Astrocyte (in vitro differentiated cells and primary cell): ENCODE results near the gene EIF3L. TPM values are rescaled to one million over a fixed set of nuclear protein-coding genes. Genes with fewer than 3 reads are reported as not detected.

Source experiments
- DNase-seq: peaks from one replicate; pipeline ENCODE4 v3.0.0-alpha.2; 2010; ENCODE audit warnings: low read depth
- FAIRE-seq: peaks from 2 replicates; lab custom pipeline; 2011; peaks lifted over from hg19 to GRCh38; lab: Jason Lieb, UNC
- H2AFZ ChIP-seq: 2 replicates; pipeline ENCODE4 v1.6.0; 2012; ENCODE audit warnings: low read depth, low read length, inconsistent platforms
- H3K27ac ChIP-seq: 2 replicates; pipeline ENCODE4 v1.5.1; 2011; ENCODE audit warnings: low read depth, low read length, inconsistent platforms
- H3K27me3 ChIP-seq: 2 replicates; pipeline ENCODE4 v1.6.0; 2011; ENCODE audit warnings: low read length, inconsistent platforms; ENCODE audit not compliant: insufficient read depth
- H3K36me3 ChIP-seq: 2 replicates; pipeline ENCODE4 v1.5.1; 2011; ENCODE audit warnings: low read length, inconsistent platforms; ENCODE audit not compliant: insufficient read depth
- H3K4me1 ChIP-seq: 2 replicates; pipeline ENCODE4 v1.5.1; 2011; ENCODE audit warnings: low read length, inconsistent platforms; ENCODE audit not compliant: insufficient read depth
- H3K4me2 ChIP-seq: 2 replicates; pipeline ENCODE4 v1.6.0; 2012; ENCODE audit warnings: low read length, inconsistent platforms
- H3K4me3 ChIP-seq: 2 replicates; pipeline ENCODE4 v1.5.1; 2011; ENCODE audit warnings: low read depth, mild to moderate bottlenecking, low read length, inconsistent platforms; ENCODE audit not compliant: insufficient read depth
- H3K79me2 ChIP-seq: 2 replicates; pipeline ENCODE4 v1.6.0; 2012; ENCODE audit warnings: mild to moderate bottlenecking, low read length, inconsistent platforms; ENCODE audit not compliant: insufficient read depth
- H3K9ac ChIP-seq: 2 replicates; pipeline ENCODE4 v1.6.0; 2012; ENCODE audit warnings: mild to moderate bottlenecking, low read length, inconsistent platforms
- H3K9me3 ChIP-seq: 2 replicates; pipeline ENCODE4 v1.5.1; 2012; ENCODE audit warnings: low read depth, mild to moderate bottlenecking, low read length, inconsistent platforms; ENCODE audit not compliant: insufficient read depth
- H4K20me1 ChIP-seq: 2 replicates; pipeline ENCODE4 v1.6.0; 2012; ENCODE audit warnings: low read length, inconsistent platforms; ENCODE audit not compliant: insufficient read depth
- H3K27ac Mint-ChIP-seq: one replicate; pipeline ENCODE4 v1.8.0; 2021; ENCODE audit warnings: mild to moderate bottlenecking, mixed read lengths; ENCODE audit not compliant: unreplicated experiment
- H3K27me3 Mint-ChIP-seq: one replicate; pipeline ENCODE4 v1.8.0; 2021; ENCODE audit warnings: low read depth, mixed read lengths; ENCODE audit not compliant: unreplicated experiment
- H3K36me3 Mint-ChIP-seq: one replicate; pipeline ENCODE4 v1.8.0; 2021; ENCODE audit warnings: low read depth, mixed read lengths; ENCODE audit not compliant: unreplicated experiment
- H3K4me1 Mint-ChIP-seq: one replicate; pipeline ENCODE4 v1.8.0; 2021; ENCODE audit warnings: low read depth, mixed read lengths; ENCODE audit not compliant: unreplicated experiment
- H3K4me3 Mint-ChIP-seq: one replicate; pipeline ENCODE4 v1.8.0; 2021; ENCODE audit warnings: mild to moderate bottlenecking, moderate library complexity, mixed read lengths; ENCODE audit not compliant: unreplicated experiment
- H3K9me3 Mint-ChIP-seq: one replicate; pipeline ENCODE4 v1.8.0; 2021; ENCODE audit warnings: mild to moderate bottlenecking, mixed read lengths; ENCODE audit not compliant: unreplicated experiment
- EZH2 ChIP-seq: IDR thresholded peaks from 2 replicates; pipeline ENCODE4 v1.6.1; 2012; ENCODE audit warnings: mild to moderate bottlenecking, low read length, inconsistent platforms; ENCODE audit not compliant: insufficient read depth
- total RNA-seq: library from RNA; stranded (reverse); gene quantifications from 2 replicates; pipeline ENCODE4 v1.2.1, GENCODE V29; 2021
- TF ChIP-seq, protein P1 (sequence below): IDR thresholded peaks from 2 replicates; pipeline ENCODE4 v1.5.1; 2011; ENCODE audit warnings: low read depth, mild to moderate bottlenecking, inconsistent platforms, low read length, moderate library complexity; ENCODE audit not compliant: insufficient read depth

Gene EIF3L
- total RNA-seq, 1 donor from 2014 or later: 323 TPM

DNA sequence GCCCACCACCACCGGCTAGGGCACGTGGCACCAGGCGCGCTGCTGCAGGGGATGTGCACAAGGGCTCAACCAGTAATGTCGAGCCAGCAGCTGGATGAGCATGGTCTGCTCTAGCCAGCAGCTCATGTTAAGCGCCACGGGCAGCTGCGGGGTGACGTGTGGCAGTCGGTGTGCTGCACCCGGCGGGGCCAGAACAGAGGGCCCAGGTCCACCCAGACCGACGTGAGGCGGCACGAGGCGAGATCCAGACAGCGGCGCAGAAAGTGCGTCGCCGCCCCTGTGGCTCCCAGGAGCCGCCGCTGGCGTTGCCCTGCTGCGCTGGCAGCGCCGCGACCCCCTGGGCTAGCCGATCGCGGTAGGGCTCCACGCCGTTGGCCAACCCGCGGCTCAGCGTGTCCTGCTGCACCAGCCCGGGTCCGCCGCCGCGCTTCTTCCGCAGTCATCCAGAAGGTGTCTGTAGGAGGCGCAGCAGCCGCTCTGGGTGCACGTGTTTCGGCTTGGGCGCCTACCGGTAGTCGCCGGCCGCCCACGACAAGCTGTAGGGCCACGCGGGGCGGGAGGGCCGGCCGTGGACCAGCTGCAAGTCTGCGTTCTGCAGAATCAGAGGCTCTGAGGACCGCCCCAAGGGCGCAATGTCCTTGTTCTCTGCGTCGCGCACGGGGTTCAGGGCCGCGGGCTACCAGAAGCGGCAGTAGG lies 30.7 kb upstream of the EIF3L start:
- Histone ChIP-seq H3K27ac (no peak overlapping the region), H3K4me3 (peak overlapping the region; percentile 20), H3K4me1 (peaks cover 18% of the 10 kb centered on the region), H3K27me3 (peaks cover 13% of the 10 kb centered on the region), H2AFZ (peak overlapping the region; percentile 75), H3K79me2 (no peaks in the 10 kb centered on the region), H4K20me1 (no peaks in the 10 kb centered on the region), H3K9ac (no peak overlapping the region), H3K36me3 (no peaks in the 10 kb centered on the region), H3K9me3 (no peaks in the 10 kb centered on the region), H3K4me2 (peak overlapping the region; percentile 85)
- Mint-ChIP-seq H3K27ac (no peak overlapping the region), H3K4me1 (peaks cover 2% of the 10 kb centered on the region), H3K36me3 (peaks cover 4% of the 10 kb centered on the region), H3K9me3 (no peaks in the 10 kb centered on the region), H3K27me3 (peaks cover 29% of the 10 kb centered on the region), H3K4me3 (no peak overlapping the region)
- peak; percentile 45 for DNase-seq
- no peak for FAIRE-seq
- TF ChIP-seq, protein P1, sequence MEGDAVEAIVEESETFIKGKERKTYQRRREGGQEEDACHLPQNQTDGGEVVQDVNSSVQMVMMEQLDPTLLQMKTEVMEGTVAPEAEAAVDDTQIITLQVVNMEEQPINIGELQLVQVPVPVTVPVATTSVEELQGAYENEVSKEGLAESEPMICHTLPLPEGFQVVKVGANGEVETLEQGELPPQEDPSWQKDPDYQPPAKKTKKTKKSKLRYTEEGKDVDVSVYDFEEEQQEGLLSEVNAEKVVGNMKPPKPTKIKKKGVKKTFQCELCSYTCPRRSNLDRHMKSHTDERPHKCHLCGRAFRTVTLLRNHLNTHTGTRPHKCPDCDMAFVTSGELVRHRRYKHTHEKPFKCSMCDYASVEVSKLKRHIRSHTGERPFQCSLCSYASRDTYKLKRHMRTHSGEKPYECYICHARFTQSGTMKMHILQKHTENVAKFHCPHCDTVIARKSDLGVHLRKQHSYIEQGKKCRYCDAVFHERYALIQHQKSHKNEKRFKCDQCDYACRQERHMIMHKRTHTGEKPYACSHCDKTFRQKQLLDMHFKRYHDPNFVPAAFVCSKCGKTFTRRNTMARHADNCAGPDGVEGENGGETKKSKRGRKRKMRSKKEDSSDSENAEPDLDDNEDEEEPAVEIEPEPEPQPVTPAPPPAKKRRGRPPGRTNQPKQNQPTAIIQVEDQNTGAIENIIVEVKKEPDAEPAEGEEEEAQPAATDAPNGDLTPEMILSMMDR: no peak
- TF ChIP-seq EZH2: no peak

DNA sequence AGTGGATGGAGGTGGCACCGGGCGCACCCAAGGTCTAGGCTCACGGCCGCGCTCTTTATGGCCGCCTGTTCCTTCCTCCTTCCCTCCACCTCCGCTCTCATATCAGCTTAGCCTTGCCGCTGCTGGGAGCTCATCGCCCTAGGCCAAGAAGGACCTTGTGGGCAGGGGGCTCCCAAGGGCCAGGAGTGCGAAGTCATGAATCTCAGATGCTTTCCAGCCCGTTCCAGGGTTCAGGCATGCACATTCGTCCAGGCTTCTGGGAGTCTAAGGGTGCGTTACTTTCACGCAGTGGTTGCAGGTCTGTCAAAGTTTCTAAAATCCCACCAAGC lies 30.1 kb upstream of the EIF3L start:
- no peak overlapping the region for H3K9ac ChIP-seq
- peak overlapping the region; percentile 75 for H2AFZ ChIP-seq
- DNase-seq: no peak
- H3K9me3 ChIP-seq: no peaks in the 10 kb centered on the region
- peak overlapping the region; percentile 85 for H3K4me2 ChIP-seq
- Mint-ChIP-seq H3K27ac (no peak overlapping the region), H3K36me3 (peaks cover 3% of the 10 kb centered on the region), H3K9me3 (no peaks in the 10 kb centered on the region), H3K4me3 (no peak overlapping the region), H3K27me3 (peaks cover 34% of the 10 kb centered on the region), H3K4me1 (peaks cover 2% of the 10 kb centered on the region)
- no peak overlapping the region for H3K27ac ChIP-seq
- H3K4me3 ChIP-seq: peak overlapping the region; percentile 20
- H4K20me1 ChIP-seq: no peaks in the 10 kb centered on the region
- no peaks in the 10 kb centered on the region for H3K36me3 ChIP-seq
- H3K4me1 ChIP-seq: peaks cover 18% of the 10 kb centered on the region
- peaks cover 16% of the 10 kb centered on the region for H3K27me3 ChIP-seq
- no peak for FAIRE-seq
- TF ChIP-seq EZH2: no peak
- TF ChIP-seq, protein P1: no peak
- H3K79me2 ChIP-seq: no peaks in the 10 kb centered on the region

DNA sequence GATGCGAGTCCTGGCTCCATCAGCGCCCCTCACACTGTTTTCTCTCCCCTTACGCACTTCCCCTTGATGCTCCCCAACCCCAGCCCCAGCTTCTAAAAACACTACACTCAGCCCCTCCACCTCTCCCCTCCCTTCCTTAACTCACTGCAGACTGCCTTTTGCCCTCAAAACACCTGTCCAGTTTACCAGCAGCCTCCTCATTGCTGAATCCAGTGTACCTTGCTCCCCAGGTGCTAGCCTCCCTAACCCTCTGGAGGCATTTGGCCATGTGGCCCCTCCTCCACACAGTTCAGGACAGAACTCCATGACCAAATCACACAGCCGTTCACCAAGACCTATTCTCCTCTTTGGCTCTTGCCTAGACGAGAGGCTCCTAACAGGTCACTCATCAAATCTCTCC lies 28.9 kb upstream of the EIF3L start:
- Mint-ChIP-seq H3K36me3 (peaks cover 3% of the 10 kb centered on the region), H3K27me3 (peaks cover 38% of the 10 kb centered on the region), H3K9me3 (no peaks in the 10 kb centered on the region), H3K4me3 (peak overlapping the region; percentile 50), H3K4me1 (peaks cover 2% of the 10 kb centered on the region), H3K27ac (no peak overlapping the region)
- Histone ChIP-seq H3K9ac (no peak overlapping the region), H4K20me1 (no peaks in the 10 kb centered on the region), H3K79me2 (no peaks in the 10 kb centered on the region), H3K4me3 (no peak overlapping the region), H3K27ac (no peak overlapping the region), H3K4me1 (peaks cover 22% of the 10 kb centered on the region), H3K9me3 (no peaks in the 10 kb centered on the region), H3K4me2 (no peak overlapping the region), H3K36me3 (no peaks in the 10 kb centered on the region), H3K27me3 (peaks cover 20% of the 10 kb centered on the region), H2AFZ (no peak overlapping the region)
- no peak for TF ChIP-seq EZH2
- TF ChIP-seq, protein P1: no peak
- DNase-seq (no peak), FAIRE-seq (no peak)
